Uterus (tissue), 2 donors: ENCODE results near the gene SPRYD7.

Source experiments
- CTCF ChIP-seq, 4 experiments: fragments of 200-600 bp in 2 of 4; fragments of 450-650 bp in 2 of 4; sonication (generic) in 2 of 4; IDR thresholded peaks; one replicate each; pipeline ENCODE4 v1.5.1; 2016 to 2019; ENCODE audit warnings: antibody characterized with exemption in 4 of 4, mild to moderate bottlenecking in 2 of 4, moderate library complexity in 1 of 4
- POLR2A ChIP-seq, 2 donors: fragments of 450-650 bp; IDR thresholded peaks; one replicate each; pipeline ENCODE4 v1.6.1; 2016; ENCODE audit warnings: antibody characterized with exemption in 2 of 2, mild to moderate bottlenecking in 1 of 2, moderate library complexity in 1 of 2

- TF ChIP-seq POLR2A (IDR thresholded peaks at IDR 0.05) (no peak), CTCF (IDR thresholded peaks at IDR 0.05) (no peak)
Observed at GRCh38 chr13:49951754-49952535, 15.8 kb upstream of the SPRYD7 start.
